ENCODE measurements around the gene SPOP.

- TF ChIP-seq CTCF (IDR thresholded peaks at IDR 0.05; ENCODE audit: borderline replicate concordance, extremely low read depth, low read length, poor library complexity, severe bottlenecking), result no peak
- TF ChIP-seq EZH2 (IDR thresholded peaks at IDR 0.05; ENCODE audit: borderline replicate concordance, low read depth, low read length, severe bottlenecking), result no peak
Measured at GRCh38 chr17:49573510-49574322, 104.2 kb downstream of the SPOP start.
